HL-60 (cell line): ENCODE measurements around the gene SLC35A5.

Experiments
- DNase-seq, 2 experiments: peaks; one replicate each; pipeline ENCODE4 v3.0.0-alpha.2; 2010 to 2020; ENCODE audit warnings: low read depth in 1 of 2, low spot score in 1 of 2
- H3K27ac ChIP-seq: fragments of 250-450 bp; sonication (Bioruptor Pico); replicated peaks from 2 replicates; pipeline ENCODE4 v1.5.1; 2020; ENCODE audit warnings: mild to moderate bottlenecking, moderate library complexity
- H3K27me3 ChIP-seq: fragments of 250-450 bp; sonication (Bioruptor Pico); 2 replicates; pipeline ENCODE4 v1.5.1; 2021; ENCODE audit warnings: mild to moderate bottlenecking, moderate library complexity; ENCODE audit not compliant: insufficient read depth, poor library complexity, severe bottlenecking
- H3K4me3 ChIP-seq: replicated peaks from 2 replicates; pipeline ENCODE4 v1.5.1; 2011; ENCODE audit warnings: mild to moderate bottlenecking, control low read depth, low read length; ENCODE audit not compliant: insufficient read depth
- CTCF ChIP-seq: IDR thresholded peaks from one replicate; pipeline ENCODE4 v1.5.1; 2011; ENCODE audit warnings: low read length, control low read depth, inconsistent platforms; ENCODE audit not compliant: insufficient read depth
- GABPA ChIP-seq: IDR thresholded peaks from 2 replicates; pipeline ENCODE4 v1.6.1; 2012; ENCODE audit warnings: low read depth
- POLR2AphosphoS5 ChIP-seq: IDR thresholded peaks from 2 replicates; pipeline ENCODE4 v1.6.1; 2012; ENCODE audit warnings: low read depth
- REST ChIP-seq: IDR thresholded peaks from 2 replicates; pipeline ENCODE4 v1.6.1; 2012; ENCODE audit warnings: low read depth; ENCODE audit not compliant: insufficient replicate concordance
- SPI1 ChIP-seq: IDR thresholded peaks from 2 replicates; pipeline ENCODE4 v1.6.1; 2012; ENCODE audit warnings: low read depth, mild to moderate bottlenecking, borderline replicate concordance

SLC35A5 gene

GRCh38 chr3:112583105-112583504 lies 21.3 kb downstream of the SLC35A5 start:
- TF ChIP-seq REST, result no peak
- no peak overlapping the region for H3K27ac ChIP-seq
- DNase-seq, result no peak
- no peak overlapping the region for H3K4me3 ChIP-seq
- H3K27me3 ChIP-seq, result no peaks in the 10 kb centered on the region

- no peak overlapping the region for H3K4me3 ChIP-seq
- TF ChIP-seq GABPA, result no peak
- no peak for DNase-seq
- no peak overlapping the region for H3K27ac ChIP-seq
- H3K27me3 ChIP-seq, result no peaks in the 10 kb centered on the region
These were observed 23.9 kb downstream of the SLC35A5 start for GRCh38 chr3:112585782-112586181.

GRCh38 chr3:112587336-112587735 lies 25.5 kb downstream of the SLC35A5 start:
- no peak overlapping the region for H3K4me3 ChIP-seq
- H3K27ac ChIP-seq, result no peak overlapping the region
- H3K27me3 ChIP-seq, result no peaks in the 10 kb centered on the region
- TF ChIP-seq SPI1 (no peak), POLR2AphosphoS5 (no peak), CTCF (no peak), REST (no peak), GABPA (no peak)
- no peak for DNase-seq

GRCh38 chr3:112593258-112593657 lies 31.4 kb downstream of the SLC35A5 start:
- H3K27ac ChIP-seq, result no peak overlapping the region
- TF ChIP-seq GABPA (no peak), POLR2AphosphoS5 (no peak), SPI1 (no peak), CTCF (no peak), REST (no peak)
- H3K4me3 ChIP-seq, result no peak overlapping the region
- no peak for DNase-seq
- H3K27me3 ChIP-seq, result no peaks in the 10 kb centered on the region
